Tibial nerve (tissue), 4 donors: ENCODE results near the gene OPCML.

Source experiments
- CTCF ChIP-seq, 5 experiments: fragments of 200-600 bp in 3 of 5; fragments of 450-650 bp in 2 of 5; sonication (generic) in 3 of 5; IDR thresholded peaks; one replicate each; pipeline ENCODE4 v1.5.1; 2016 to 2019; ENCODE audit warnings: antibody characterized with exemption in 5 of 5, mild to moderate bottlenecking in 3 of 5, moderate library complexity in 2 of 5
- EP300 ChIP-seq, 2 donors: sonication (generic); formaldehyde crosslinking; IDR thresholded peaks; one replicate each; pipeline ENCODE4 v1.6.1; 2017; ENCODE audit warnings: antibody characterized with exemption in 2 of 2, mild to moderate bottlenecking in 1 of 2
- POLR2A ChIP-seq, 2 donors: fragments of 450-650 bp; IDR thresholded peaks; one replicate each; pipeline ENCODE4 v1.6.1; 2017; ENCODE audit warnings: antibody characterized with exemption in 2 of 2, mild to moderate bottlenecking in 2 of 2, moderate library complexity in 2 of 2

- TF ChIP-seq CTCF (IDR thresholded peaks at IDR 0.05) (no peak), POLR2A (IDR thresholded peaks at IDR 0.05) (no peak), EP300 (IDR thresholded peaks at IDR 0.05) (no peak)
Measured at GRCh38 chr11:132744771-132745170, 787.5 kb downstream of the OPCML start.
